Raji (cell line): Measurements from ENCODE around the gene HIPK4.

Experiments used
- POLR2A ChIP-seq: IDR thresholded peaks from 2 replicates; pipeline ENCODE4 v1.6.1; 2011; ENCODE audit warnings: low read depth, low read length, control low read depth; ENCODE audit not compliant: insufficient read depth

HIPK4 gene

GRCh38 chr19:40341601-40342482, 48.1 kb downstream of the HIPK4 start:
- no peak for TF ChIP-seq POLR2A

DNA sequence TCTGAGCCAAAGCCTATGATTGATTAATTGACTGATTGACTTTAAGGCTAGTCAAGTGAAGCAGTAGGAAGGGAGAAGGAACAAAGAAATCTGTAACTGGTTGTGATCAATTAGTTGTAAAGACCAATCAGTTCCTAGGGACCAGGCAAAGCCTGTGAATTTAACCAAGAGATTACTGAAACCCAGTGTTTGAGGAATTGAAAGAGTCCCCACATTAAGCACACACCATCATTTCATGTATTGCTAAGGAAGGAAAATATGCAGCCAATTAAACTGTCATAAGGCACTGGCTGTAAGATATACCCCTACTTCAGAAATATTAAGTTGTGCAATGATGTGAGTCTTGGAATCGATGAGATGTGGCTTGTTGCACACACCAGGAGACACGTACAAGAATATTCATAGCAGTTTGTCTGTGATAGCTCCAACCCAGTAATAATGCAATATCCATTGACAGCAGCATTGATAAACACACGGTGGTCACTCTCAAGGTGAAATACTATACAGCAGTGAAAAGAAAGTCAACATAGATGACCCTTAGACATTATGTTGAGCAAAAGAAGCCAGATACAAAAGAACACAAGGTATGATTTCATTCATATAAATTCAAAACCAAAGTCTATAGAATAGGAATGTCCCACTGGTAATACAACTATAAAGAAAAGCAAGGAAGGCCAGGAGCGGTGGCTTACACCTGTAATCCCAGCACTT, 50.8 kb downstream of the HIPK4 start:
- no peak for TF ChIP-seq POLR2A

- TF ChIP-seq POLR2A: no peak
These were observed 52.4 kb downstream of the HIPK4 start for GRCh38 chr19:40337594-40337993.

GRCh38 chr19:40337107-40337506, 52.9 kb downstream of the HIPK4 start:
- TF ChIP-seq POLR2A: no peak

DNA sequence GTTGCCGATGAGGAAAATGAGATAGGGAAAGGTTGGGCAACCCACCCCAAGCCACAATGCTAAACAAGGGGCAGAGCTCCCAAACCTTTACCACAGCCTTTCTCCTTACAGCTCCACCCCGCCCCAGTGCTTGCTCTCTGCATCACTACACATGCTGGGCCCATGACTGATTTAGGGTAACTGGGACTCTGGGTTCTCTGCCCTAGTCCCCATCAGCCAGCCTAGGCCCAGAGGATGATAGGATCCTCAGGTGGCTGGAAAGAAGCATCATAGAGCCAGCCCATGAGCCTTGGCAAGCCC, 53.4 kb downstream of the HIPK4 start:
- no peak for TF ChIP-seq POLR2A

GRCh38 chr19:40335855-40336600, 54.0 kb downstream of the HIPK4 start:
- no peak for TF ChIP-seq POLR2A

DNA sequence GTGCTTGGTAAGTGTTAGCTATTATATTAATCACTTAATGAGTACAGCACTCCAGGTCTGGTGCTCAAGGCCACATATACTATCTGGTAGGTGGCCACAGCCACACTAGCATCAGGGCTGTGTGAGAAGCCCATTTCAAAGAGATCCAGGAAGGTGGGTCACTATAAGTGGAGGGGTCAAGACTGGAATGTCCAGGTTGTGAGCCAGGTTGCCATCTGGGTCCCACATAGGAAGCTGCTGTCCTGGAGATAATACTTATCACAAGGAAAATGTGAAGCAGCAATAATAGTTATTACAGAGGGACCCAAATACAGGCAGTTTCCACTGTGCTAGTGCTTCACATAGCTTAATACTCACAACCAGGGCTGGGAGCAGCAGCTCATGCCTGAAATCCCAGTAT, 54.9 kb downstream of the HIPK4 start:
- no peak for TF ChIP-seq POLR2A

DNA sequence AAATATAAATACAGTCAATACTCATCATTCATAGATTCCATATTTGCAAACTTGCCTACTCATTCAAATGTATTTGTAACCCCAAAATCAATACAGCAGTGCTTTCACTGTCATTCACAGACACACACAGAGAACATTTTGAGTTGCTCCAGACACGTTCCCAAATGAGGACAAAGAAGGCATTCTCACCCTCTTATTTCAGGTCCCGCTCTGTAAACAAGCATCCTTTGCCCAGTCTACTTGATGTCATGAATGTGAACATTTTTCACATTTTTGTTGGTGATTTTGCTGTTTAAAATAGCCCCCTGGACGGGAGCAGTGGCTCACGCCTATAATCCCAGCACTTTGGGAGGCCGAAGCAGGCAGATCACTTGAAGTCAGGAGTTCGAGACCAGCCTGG, 57.3 kb downstream of the HIPK4 start:
- TF ChIP-seq POLR2A: no peak

DNA sequence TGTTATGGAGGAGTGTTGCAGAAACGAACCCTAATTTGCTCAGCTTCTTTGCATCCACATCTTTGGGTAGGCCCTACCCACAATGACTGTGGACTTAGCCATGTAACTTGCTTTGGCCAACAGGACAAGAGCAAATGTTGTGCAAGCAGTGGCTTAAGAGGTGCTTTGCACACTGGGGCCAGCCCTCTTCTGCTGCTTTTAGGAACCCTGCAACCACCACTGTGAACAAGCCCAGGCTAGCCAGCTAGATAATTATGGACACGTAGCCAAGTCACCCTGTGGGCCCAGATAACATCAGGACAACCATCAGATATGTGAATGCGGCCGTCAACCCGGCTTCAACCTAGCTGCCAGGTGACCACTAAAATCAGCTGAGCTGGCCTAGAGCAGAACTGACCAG, 58.9 kb downstream of the HIPK4 start:
- TF ChIP-seq POLR2A: no peak
